Peyer's patch (tissue), 4 donors: Measurements from ENCODE around the gene MALSU1. TPM values are rescaled to one million over a fixed set of nuclear protein-coding genes. Genes with fewer than 3 reads are reported as not detected.

Experiments
- DNase-seq, 3 donors: peaks; one replicate each; pipeline ENCODE4 v3.0.0-alpha.2; 2017 to 2019
- H3K27ac ChIP-seq, 4 donors: fragments of 200-600 bp; sonication (generic); one replicate each; pipeline ENCODE4 v1.5.1; 2016 to 2019
- H3K27me3 ChIP-seq, 2 donors: fragments of 200-600 bp; sonication (generic); one replicate each; pipeline ENCODE4 v1.5.1; 2019
- H3K36me3 ChIP-seq, 3 donors: fragments of 200-600 bp; sonication (generic); one replicate each; pipeline ENCODE4 v1.5.1; 2016 to 2019
- H3K4me1 ChIP-seq, 4 donors: fragments of 200-600 bp; sonication (generic); one replicate each; pipeline ENCODE4 v1.5.1; 2016 to 2019
- H3K4me3 ChIP-seq, 4 donors: fragments of 200-600 bp; sonication (generic); 1 replicate in 3 of 4; 2 replicates in 1 of 4; pipeline ENCODE4 v1.5.1; 2016 to 2019; ENCODE audit warnings: mild to moderate bottlenecking in 1 of 4
- H3K9me3 ChIP-seq, 4 donors: fragments of 200-600 bp; sonication (generic); one replicate each; pipeline ENCODE4 v1.5.1; 2016 to 2019; ENCODE audit warnings: mild to moderate bottlenecking in 1 of 4
- CTCF ChIP-seq, 6 experiments: fragments of 450-650 bp in 4 of 6; fragments of 200-600 bp in 2 of 6; sonication (generic) in 1 of 6; IDR thresholded peaks; one replicate each; pipeline ENCODE4 v1.5.1; 2017 to 2019; ENCODE audit warnings: antibody characterized with exemption in 6 of 6, mild to moderate bottlenecking in 3 of 6, moderate library complexity in 1 of 6
- POLR2A ChIP-seq, 2 donors: fragments of 450-650 bp; IDR thresholded peaks; one replicate each; pipeline ENCODE4 v1.5.1; 2017; ENCODE audit warnings: antibody characterized with exemption in 2 of 2, mild to moderate bottlenecking in 2 of 2, moderate library complexity in 2 of 2
- total RNA-seq, 4 donors: library from RNA; depleted of rRNA; stranded (reverse); fragments of >200 nt; gene quantifications; one replicate each; pipeline ENCODE4 v1.1.0, GENCODE V29; 2016

MALSU1 gene
- total RNA-seq, 4 donors from 2014 or later, result 15.7 to 40.5 (median 31.3) TPM

GRCh38 chr7:23294549-23295400 lies 4.4 kb upstream of the MALSU1 start:
- Histone ChIP-seq H3K27me3 (no peaks in the 10 kb centered on the region), H3K9me3 (no peaks in the 10 kb centered on the region), H3K27ac (no peak overlapping the region), H3K36me3 (no peaks in the 10 kb centered on the region), H3K4me3 (no peak overlapping the region), H3K4me1 (no peaks in the 10 kb centered on the region)
- TF ChIP-seq CTCF (IDR thresholded peaks at IDR 0.05) (no peak), POLR2A (IDR thresholded peaks at IDR 0.05) (no peak)
- no peak for DNase-seq

GRCh38 chr7:23295401-23295697 lies 3.8 kb upstream of the MALSU1 start:
- TF ChIP-seq CTCF (IDR thresholded peaks at IDR 0.05) (no peak), POLR2A (IDR thresholded peaks at IDR 0.05) (no peak)
- Histone ChIP-seq H3K36me3 (no peaks in the 10 kb centered on the region), H3K4me1 (peaks cover 0 to 5% (median 2%) of the 10 kb centered on the region in 4 donors), H3K4me3 (no peak overlapping the region), H3K27ac (no peak overlapping the region), H3K27me3 (no peaks in the 10 kb centered on the region), H3K9me3 (no peaks in the 10 kb centered on the region)
- DNase-seq, result no peak

GRCh38 chr7:23298141-23298881 lies 828 bp upstream of the MALSU1 start:
- peak overlapping the region; percentile 61 to 89 (median 78) for H3K27ac ChIP-seq
- H3K27me3 ChIP-seq, result no peaks in the 10 kb centered on the region
- H3K9me3 ChIP-seq, result no peaks in the 10 kb centered on the region
- peaks cover 0 to 12% (median 0%) of the 10 kb centered on the region in 3 donors for H3K36me3 ChIP-seq
- peak overlapping the region; percentile 74 to 84 (median 76) for H3K4me3 ChIP-seq
- TF ChIP-seq CTCF (IDR thresholded peaks at IDR 0.05) (no peak), POLR2A (IDR thresholded peaks at IDR 0.05) (no peak)
- peak in 1 of 3 donors; percentile 49 for DNase-seq
- H3K4me1 ChIP-seq, result peaks cover 0 to 32% (median 9%) of the 10 kb centered on the region in 4 donors

GRCh38 chr7:23299770-23300300 lies 696 bp downstream of the MALSU1 start:
- Histone ChIP-seq H3K9me3 (no peaks in the 10 kb centered on the region), H3K27me3 (no peaks in the 10 kb centered on the region), H3K27ac (peak overlapping the region; percentile 61 to 89 (median 78)), H3K4me1 (peaks cover 0 to 32% (median 9%) of the 10 kb centered on the region in 4 donors), H3K36me3 (peaks cover 0 to 12% (median 0%) of the 10 kb centered on the region in 3 donors), H3K4me3 (peak overlapping the region; percentile 74 to 84 (median 76))
- no peak for TF ChIP-seq CTCF (IDR thresholded peaks at IDR 0.05)
- no peak for TF ChIP-seq POLR2A (IDR thresholded peaks at IDR 0.05)
- no peak for DNase-seq

- DNase-seq, result no peak
- Histone ChIP-seq H3K4me3 (no peak overlapping the region), H3K27me3 (no peaks in the 10 kb centered on the region), H3K4me1 (peaks cover 0 to 12% (median 0%) of the 10 kb centered on the region in 4 donors), H3K27ac (no peak overlapping the region), H3K36me3 (peaks cover 0 to 43% (median 0%) of the 10 kb centered on the region in 3 donors), H3K9me3 (no peaks in the 10 kb centered on the region)
- TF ChIP-seq CTCF (IDR thresholded peaks at IDR 0.05), result no peak
- TF ChIP-seq POLR2A (IDR thresholded peaks at IDR 0.05), result no peak
Measured at GRCh38 chr7:23306936-23307521, 7.9 kb downstream of the MALSU1 start.
